OCI-LY1 (cell line): ENCODE measurements around the gene TSPAN5.

Source experiments
- H2AFZ ChIP-seq: fragments of 200-600 bp; sonication (generic), shearing (Covaris generic); 2 replicates; pipeline ENCODE4 v1.6.0; 2014; ENCODE audit warnings: antibody characterized with exemption, mild to moderate bottlenecking, low read length
- H3F3A ChIP-seq: fragments of 200-600 bp; sonication (generic), shearing (Covaris generic); 2 replicates; pipeline ENCODE4 v1.6.0; 2014; ENCODE audit warnings: mild to moderate bottlenecking, antibody characterized with exemption, low read length, moderate library complexity; ENCODE audit not compliant: insufficient read depth
- H3K27ac ChIP-seq: fragments of 200-600 bp; sonication (generic); 2 replicates; pipeline ENCODE4 v1.5.1; 2014; ENCODE audit warnings: low read length, mixed run types, mild to moderate bottlenecking, low read depth; ENCODE audit not compliant: poor library complexity, severe bottlenecking
- H3K27me3 ChIP-seq: fragments of 200-600 bp; sonication (generic); 2 replicates; pipeline ENCODE4 v1.6.0; 2014; ENCODE audit warnings: antibody characterized with exemption, mild to moderate bottlenecking, low read length, moderate library complexity; ENCODE audit not compliant: insufficient read depth
- H3K36me3 ChIP-seq: fragments of 200-600 bp; sonication (generic); 2 replicates; pipeline ENCODE4 v1.6.1; 2014; ENCODE audit warnings: mild to moderate bottlenecking, antibody characterized with exemption, low read length, moderate library complexity, mixed read lengths; ENCODE audit not compliant: insufficient read depth
- H3K4me1 ChIP-seq: fragments of 200-600 bp; sonication (generic); 2 replicates; pipeline ENCODE4 v1.5.1; 2014; ENCODE audit warnings: mild to moderate bottlenecking, low read length, moderate library complexity; ENCODE audit not compliant: insufficient read depth, severe bottlenecking
- H3K4me2 ChIP-seq: fragments of 200-600 bp; sonication (generic), shearing (Covaris generic); 2 replicates; pipeline ENCODE4 v1.6.1; 2014; ENCODE audit warnings: low read length
- H3K4me3 ChIP-seq: fragments of 200-600 bp; sonication (generic); 2 replicates; pipeline ENCODE4 v1.5.1; 2014; ENCODE audit warnings: low read length, low read depth, mild to moderate bottlenecking, mixed read lengths; ENCODE audit not compliant: poor library complexity, severe bottlenecking
- H3K79me2 ChIP-seq: fragments of 200-600 bp; shearing (Covaris generic); 2 replicates; pipeline ENCODE4 v1.6.1; 2016; ENCODE audit warnings: mixed run types, low read length, mixed read lengths; ENCODE audit not compliant: insufficient read depth
- H3K9ac ChIP-seq: fragments of 200-600 bp; sonication (generic), shearing (Covaris generic); 2 replicates; pipeline ENCODE4 v1.6.1; 2014; ENCODE audit warnings: mild to moderate bottlenecking, low read length, mixed read lengths
- H3K9me2 ChIP-seq: fragments of 200-600 bp; sonication (generic), shearing (Covaris generic); 2 replicates; pipeline ENCODE4 v1.6.1; 2014; ENCODE audit warnings: low read depth, mild to moderate bottlenecking, low read length, mixed read lengths
- H3K9me3 ChIP-seq: fragments of 200-600 bp; shearing (Covaris generic); 2 replicates; pipeline ENCODE4 v1.6.1; 2014; ENCODE audit warnings: low read length, mixed read lengths
- H4K20me1 ChIP-seq: fragments of 200-600 bp; sonication (generic), shearing (Covaris generic); 2 replicates; pipeline ENCODE4 v1.6.0; 2016; ENCODE audit warnings: mild to moderate bottlenecking, low read length; ENCODE audit not compliant: insufficient read depth
- CTCF ChIP-seq: fragments of 200-600 bp; sonication (generic), shearing (Covaris generic); IDR thresholded peaks from 2 replicates; pipeline ENCODE4 v1.5.1; 2017; ENCODE audit warnings: mild to moderate bottlenecking, antibody characterized with exemption, low read length, moderate library complexity, mixed read lengths
- EZH2 ChIP-seq: fragments of 200-600 bp; sonication (generic), shearing (Covaris generic); IDR thresholded peaks from 2 replicates; pipeline ENCODE4 v1.8.0; 2017; ENCODE audit warnings: borderline replicate concordance, mixed run types, mild to moderate bottlenecking, antibody characterized with exemption, low read length, moderate library complexity, mixed read lengths

TSPAN5 gene

DNA sequence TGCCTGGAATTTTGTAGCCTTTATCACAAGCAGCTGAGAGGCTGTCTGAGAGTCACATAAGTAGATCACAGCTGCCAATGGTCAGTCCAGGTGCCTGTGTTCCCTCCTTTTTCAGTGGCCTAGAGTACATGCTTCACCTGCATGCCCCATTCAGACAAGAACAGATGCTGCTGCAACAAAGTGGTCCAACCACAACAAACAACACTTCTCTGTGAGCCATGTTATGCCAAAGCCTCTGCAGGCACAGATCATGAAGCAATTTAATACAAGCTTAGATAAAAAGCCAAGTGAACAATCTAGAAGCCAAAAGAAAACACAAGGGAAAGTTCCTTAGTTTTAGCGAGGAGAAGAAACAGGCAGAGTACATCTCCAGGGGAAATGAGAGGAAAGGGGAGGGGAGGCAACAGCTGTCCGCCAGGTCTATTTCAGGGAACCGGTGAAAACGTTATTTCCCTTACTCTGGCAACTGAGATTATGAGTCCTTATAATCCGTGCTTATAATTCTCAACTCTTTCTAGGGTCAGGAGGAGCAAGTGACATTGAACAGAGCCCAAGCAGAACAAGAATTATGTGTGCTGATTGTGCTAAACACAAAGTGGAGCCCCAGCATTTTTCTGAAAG is 92.6 kb downstream of the TSPAN5 start:
- Histone ChIP-seq H3K9ac (no peak overlapping the region), H3K27me3 (no peaks in the 10 kb centered on the region), H3K4me2 (no peak overlapping the region), H3F3A (no peaks in the 10 kb centered on the region), H4K20me1 (no peaks in the 10 kb centered on the region), H2AFZ (no peak overlapping the region), H3K4me3 (no peak overlapping the region), H3K9me3 (no peaks in the 10 kb centered on the region), H3K36me3 (no peaks in the 10 kb centered on the region), H3K4me1 (no peaks in the 10 kb centered on the region), H3K79me2 (no peaks in the 10 kb centered on the region), H3K9me2 (no peaks in the 10 kb centered on the region), H3K27ac (no peak overlapping the region)
- TF ChIP-seq CTCF (no peak), EZH2 (no peak)

- H3K9me3 ChIP-seq: no peaks in the 10 kb centered on the region
- H3F3A ChIP-seq: no peaks in the 10 kb centered on the region
- H3K9ac ChIP-seq: no peak overlapping the region
- H3K27me3 ChIP-seq: no peaks in the 10 kb centered on the region
- H3K9me2 ChIP-seq: no peaks in the 10 kb centered on the region
- no peak overlapping the region for H3K27ac ChIP-seq
- no peak overlapping the region for H3K4me2 ChIP-seq
- no peak overlapping the region for H3K4me3 ChIP-seq
- H3K79me2 ChIP-seq: no peaks in the 10 kb centered on the region
- H3K36me3 ChIP-seq: no peaks in the 10 kb centered on the region
- H4K20me1 ChIP-seq: no peaks in the 10 kb centered on the region
- H2AFZ ChIP-seq: no peak overlapping the region
- TF ChIP-seq EZH2 (no peak), CTCF (no peak)
- no peaks in the 10 kb centered on the region for H3K4me1 ChIP-seq
Measured at GRCh38 chr4:98564852-98565251, 93.6 kb downstream of the TSPAN5 start.

- Histone ChIP-seq H3K9me2 (no peaks in the 10 kb centered on the region), H3K36me3 (no peaks in the 10 kb centered on the region), H3K4me1 (no peaks in the 10 kb centered on the region), H4K20me1 (no peaks in the 10 kb centered on the region), H3K9me3 (no peaks in the 10 kb centered on the region), H3K27me3 (no peaks in the 10 kb centered on the region), H3K79me2 (no peaks in the 10 kb centered on the region), H3K9ac (no peak overlapping the region), H3K27ac (no peak overlapping the region), H3K4me2 (no peak overlapping the region), H3F3A (no peaks in the 10 kb centered on the region), H2AFZ (no peak overlapping the region), H3K4me3 (no peak overlapping the region)
- TF ChIP-seq EZH2: no peak
- TF ChIP-seq CTCF: no peak
Measured at GRCh38 chr4:98560321-98560720, 98.1 kb downstream of the TSPAN5 start.
